SU-DHL-6 (cell line): Measurements from ENCODE around the gene PTPRS.

Experiments
- H2AFZ ChIP-seq: fragments of 200-600 bp; sonication (generic); 2 replicates; pipeline ENCODE4 v1.6.1; 2014; ENCODE audit warnings: low read depth, mild to moderate bottlenecking, moderate library complexity, mixed read lengths, antibody characterized with exemption, low read length; ENCODE audit not compliant: severe bottlenecking
- H3F3A ChIP-seq: fragments of 200-600 bp; shearing (Covaris generic); 2 replicates; pipeline ENCODE4 v1.6.0; 2016; ENCODE audit warnings: antibody characterized with exemption, mild to moderate bottlenecking; ENCODE audit not compliant: insufficient read depth
- H3K27ac ChIP-seq: fragments of 200-600 bp; sonication (generic); 2 replicates; pipeline ENCODE4 v1.5.1; 2016; ENCODE audit warnings: low read depth, mild to moderate bottlenecking, low read length, moderate library complexity, mixed read lengths
- H3K27me3 ChIP-seq: fragments of 200-600 bp; sonication (generic), shearing (Covaris generic); 2 replicates; pipeline ENCODE4 v1.6.0; 2014; ENCODE audit warnings: mild to moderate bottlenecking, low read length
- H3K36me3 ChIP-seq: fragments of 200-600 bp; sonication (generic); 2 replicates; pipeline ENCODE4 v1.6.1; 2014; ENCODE audit warnings: mild to moderate bottlenecking, low read length, mixed read lengths
- H3K4me2 ChIP-seq: fragments of 300-600, 200-600 bp; shearing (Covaris generic), sonication (generic); 2 replicates; pipeline ENCODE4 v1.6.0; 2014; ENCODE audit warnings: low read length, low read depth, mild to moderate bottlenecking; ENCODE audit not compliant: poor library complexity, severe bottlenecking
- H3K4me3 ChIP-seq: fragments of 200-600 bp; sonication (generic); 2 replicates; pipeline ENCODE4 v1.5.1; 2014; ENCODE audit warnings: antibody characterized with exemption, low read length, mild to moderate bottlenecking, mixed read lengths; ENCODE audit not compliant: insufficient read depth, poor library complexity, severe bottlenecking
- H3K79me2 ChIP-seq: fragments of 200-600 bp; sonication (generic); 2 replicates; pipeline ENCODE4 v1.6.1; 2014; ENCODE audit warnings: mild to moderate bottlenecking, low read length, moderate library complexity; ENCODE audit not compliant: insufficient read depth
- H3K9ac ChIP-seq: fragments of 200-600 bp; sonication (generic); 2 replicates; pipeline ENCODE4 v1.7.0; 2014; ENCODE audit warnings: mild to moderate bottlenecking, low read length
- H3K9me2 ChIP-seq: fragments of 200-600 bp; sonication (generic); replicated peaks from 2 replicates; pipeline ENCODE4 v1.6.1; 2014; ENCODE audit warnings: low read length; ENCODE audit not compliant: insufficient read depth
- H3K9me3 ChIP-seq: fragments of 200-600 bp; sonication (generic); 2 replicates; pipeline ENCODE4 v1.6.1; 2014; ENCODE audit warnings: low read length, mixed read lengths; ENCODE audit not compliant: insufficient read depth
- H4K20me1 ChIP-seq: fragments of 200-600 bp; sonication (generic); 2 replicates; pipeline ENCODE4 v1.6.1; 2014; ENCODE audit warnings: low read depth, mild to moderate bottlenecking, antibody characterized with exemption, low read length, moderate library complexity, mixed read lengths
- CTCF ChIP-seq: fragments of 200-600 bp; sonication (generic); IDR thresholded peaks from one replicate; pipeline ENCODE4 v1.5.1; 2017; ENCODE audit warnings: antibody characterized with exemption, mild to moderate bottlenecking, low read length, moderate library complexity; ENCODE audit not compliant: insufficient read depth, poor library complexity, severe bottlenecking
- EZH2phosphoT487 ChIP-seq: fragments of 200-600 bp; sonication (generic), shearing (Covaris generic); conservative IDR thresholded peaks from 2 replicates; pipeline ENCODE4 v1.6.1; 2018; ENCODE audit warnings: mild to moderate bottlenecking, antibody characterized with exemption, low read length, moderate library complexity, mixed read lengths

PTPRS gene

GRCh38 chr19:5333581-5334365 lies 6.8 kb downstream of the PTPRS start:
- Histone ChIP-seq H3K4me2 (no peak overlapping the region), H3F3A (no peaks in the 10 kb centered on the region), H2AFZ (no peak overlapping the region), H3K36me3 (no peaks in the 10 kb centered on the region), H3K27me3 (no peaks in the 10 kb centered on the region), H3K4me3 (no peak overlapping the region), H3K79me2 (no peaks in the 10 kb centered on the region), H3K9me3 (no peaks in the 10 kb centered on the region), H3K9me2 (no peaks in the 10 kb centered on the region), H4K20me1 (no peaks in the 10 kb centered on the region), H3K27ac (no peak overlapping the region), H3K9ac (no peak overlapping the region)
- no peak for TF ChIP-seq EZH2phosphoT487
- no peak for TF ChIP-seq CTCF

GRCh38 chr19:5332501-5332900 lies 8.1 kb downstream of the PTPRS start:
- no peak overlapping the region for H2AFZ ChIP-seq
- H3K9me3 ChIP-seq: no peaks in the 10 kb centered on the region
- H3K4me2 ChIP-seq: no peak overlapping the region
- H3K36me3 ChIP-seq: no peaks in the 10 kb centered on the region
- H3K9ac ChIP-seq: no peak overlapping the region
- H3K9me2 ChIP-seq: no peaks in the 10 kb centered on the region
- H3K27ac ChIP-seq: no peak overlapping the region
- no peak overlapping the region for H3K4me3 ChIP-seq
- H3K79me2 ChIP-seq: no peaks in the 10 kb centered on the region
- H3F3A ChIP-seq: no peaks in the 10 kb centered on the region
- no peaks in the 10 kb centered on the region for H3K27me3 ChIP-seq
- H4K20me1 ChIP-seq: no peaks in the 10 kb centered on the region
- TF ChIP-seq EZH2phosphoT487 (no peak), CTCF (no peak)

GRCh38 chr19:5331790-5332189 lies 8.8 kb downstream of the PTPRS start:
- no peak overlapping the region for H3K4me2 ChIP-seq
- H3K27ac ChIP-seq: no peak overlapping the region
- no peaks in the 10 kb centered on the region for H3K9me3 ChIP-seq
- H3K9ac ChIP-seq: no peak overlapping the region
- H2AFZ ChIP-seq: no peak overlapping the region
- TF ChIP-seq EZH2phosphoT487 (no peak), CTCF (no peak)
- H3K79me2 ChIP-seq: no peaks in the 10 kb centered on the region
- no peaks in the 10 kb centered on the region for H3K36me3 ChIP-seq
- no peaks in the 10 kb centered on the region for H3K27me3 ChIP-seq
- H4K20me1 ChIP-seq: no peaks in the 10 kb centered on the region
- no peaks in the 10 kb centered on the region for H3K9me2 ChIP-seq
- no peak overlapping the region for H3K4me3 ChIP-seq
- no peaks in the 10 kb centered on the region for H3F3A ChIP-seq
